GM21360 (cell line): Measurements from ENCODE around the gene SCN1A.
A peak's percentile ranks its signal among the peaks of the same experiment; 100 is the strongest.
"Not testable (repeated sequence)": the region's sequence is repeated elsewhere in the genome, so short reads cannot be mapped to it uniquely, and the experiment has no call there.

Source experiments
- ATAC-seq: cut with Tn5 transposase; IDR thresholded peaks from one replicate; pipeline ENCODE4 v1.9.1; 2021; ENCODE audit warnings: mild to moderate bottlenecking, moderate library complexity; ENCODE audit not compliant: unreplicated experiment

SCN1A gene

DNA sequence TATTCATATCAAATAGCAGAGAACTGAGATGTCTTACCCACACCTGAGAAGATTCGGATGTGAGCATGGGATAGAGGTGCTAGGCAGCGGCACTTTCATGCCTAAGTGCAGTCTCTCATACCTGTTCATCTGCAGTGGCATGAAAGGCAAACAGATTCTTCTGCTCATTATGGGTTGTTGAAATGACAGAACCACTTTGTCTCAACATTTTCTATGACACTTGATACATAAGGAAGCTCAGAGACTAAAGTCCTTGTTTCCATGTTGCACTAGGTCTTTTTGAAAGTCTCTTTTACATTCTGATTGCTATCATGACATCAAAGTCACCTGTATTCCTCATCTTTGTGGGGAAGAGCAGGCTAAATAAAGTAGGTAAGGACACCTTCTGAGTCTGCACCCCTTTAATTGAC is 8.0 kb upstream of the SCN1A start:
- no peak for ATAC-seq

DNA sequence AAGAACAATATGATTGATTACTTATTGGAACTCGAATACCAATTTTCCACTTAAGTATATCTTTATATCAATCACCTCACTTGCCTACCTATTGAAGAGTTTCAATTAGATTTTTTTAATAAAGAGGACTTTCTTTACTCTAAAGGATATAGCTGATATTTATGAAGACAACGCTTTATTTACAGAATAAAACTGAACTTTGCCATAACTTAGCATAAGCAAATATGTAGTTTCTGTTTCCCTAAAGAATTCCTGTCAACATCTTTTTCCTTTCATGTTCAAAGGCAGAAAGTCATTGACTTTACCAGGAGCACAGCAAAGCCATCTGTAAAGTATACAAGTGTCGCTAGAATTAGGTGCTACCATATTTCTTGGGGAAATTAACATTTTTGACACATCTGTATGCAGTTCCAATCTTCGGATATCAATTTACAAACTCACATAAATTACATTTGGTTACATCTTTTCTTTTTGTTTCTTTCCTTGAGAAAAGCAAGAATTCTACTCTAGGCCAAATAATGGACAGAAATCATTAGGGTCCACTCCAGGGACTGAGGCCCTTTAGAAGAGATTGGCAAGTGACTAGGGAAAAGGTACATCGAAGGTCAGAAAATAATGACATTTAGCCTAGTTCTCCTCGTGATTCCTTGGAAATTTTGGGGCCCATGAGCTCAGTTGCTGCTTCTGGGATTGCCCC is 7.5 kb upstream of the SCN1A start:
- no peak for ATAC-seq

DNA sequence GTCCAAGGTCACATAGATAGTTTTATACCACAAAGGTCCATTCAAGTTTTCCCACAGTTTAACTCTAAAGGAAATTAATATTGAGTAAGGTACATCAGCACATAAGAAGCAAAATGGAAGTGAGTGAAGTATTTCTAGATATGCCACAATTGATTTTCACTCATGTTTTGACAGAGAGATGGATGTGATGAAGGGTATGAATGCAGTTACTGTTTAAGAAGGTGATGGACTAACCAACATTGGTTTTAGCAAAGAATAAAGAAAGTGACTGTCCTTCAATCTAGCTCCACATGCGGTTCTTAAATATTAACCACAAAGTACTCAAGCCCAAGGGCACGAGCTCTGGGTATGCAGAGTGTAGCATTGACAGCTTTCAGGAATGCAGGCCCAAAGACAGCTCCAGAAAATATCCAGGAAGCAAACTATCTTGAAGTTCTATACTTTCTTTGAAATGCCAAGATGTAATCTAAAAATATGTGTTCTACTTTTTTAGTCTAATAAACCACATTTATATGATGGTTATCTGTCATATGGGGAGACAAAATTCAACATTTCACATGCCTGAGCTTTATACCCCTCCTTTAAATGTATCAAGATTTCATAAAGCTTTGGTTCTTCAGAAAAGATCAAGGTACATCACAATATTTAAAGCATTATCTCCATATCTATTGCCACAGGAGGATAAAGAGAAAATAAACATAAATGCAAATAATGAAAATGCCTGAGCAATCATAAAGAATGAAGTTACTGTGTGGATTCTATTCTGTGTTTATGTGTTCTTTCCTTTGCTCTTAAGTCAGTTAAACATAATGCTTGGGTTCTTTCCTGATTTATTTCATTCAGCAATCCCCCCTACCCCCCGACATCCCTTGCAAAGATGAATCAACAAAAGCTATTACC is 6.7 kb upstream of the SCN1A start:
- no peak for ATAC-seq

DNA sequence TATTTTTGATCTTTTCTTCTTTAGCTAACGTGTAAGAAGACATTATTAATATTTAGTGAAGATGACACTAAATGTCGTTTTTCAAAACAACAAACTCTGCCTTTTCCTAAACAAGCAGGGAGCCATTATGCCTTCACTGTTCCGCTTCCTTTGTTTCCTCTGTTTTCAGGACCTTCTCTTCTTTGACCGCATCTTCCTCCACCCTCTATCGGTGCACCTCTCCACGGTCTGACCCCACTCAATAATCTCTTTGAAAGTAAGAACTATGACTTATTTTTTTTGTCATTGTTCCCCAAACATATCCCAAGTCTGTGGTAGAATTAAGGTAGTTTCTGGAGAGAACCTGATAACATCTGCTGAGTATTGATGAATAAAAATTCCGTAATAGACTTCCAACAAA is 5.8 kb upstream of the SCN1A start:
- ATAC-seq = no peak

DNA sequence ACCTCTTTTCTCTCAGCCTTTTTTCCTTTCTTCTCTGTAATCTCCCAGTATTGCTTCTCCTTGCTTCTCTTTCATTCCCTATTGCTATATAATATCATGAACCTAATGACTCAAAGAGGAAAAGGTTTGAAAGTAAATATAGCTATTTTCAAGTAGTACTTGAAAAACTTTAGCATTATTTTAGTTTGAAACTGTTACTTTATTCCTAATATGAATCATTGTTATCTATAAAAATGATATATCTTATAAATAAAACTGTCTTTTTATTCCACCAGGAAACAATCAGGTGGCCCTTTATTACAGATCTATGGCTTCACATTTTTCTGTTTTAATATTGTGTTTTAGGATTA is 311 bp upstream of the SCN1A start:
- no peak for ATAC-seq

DNA sequence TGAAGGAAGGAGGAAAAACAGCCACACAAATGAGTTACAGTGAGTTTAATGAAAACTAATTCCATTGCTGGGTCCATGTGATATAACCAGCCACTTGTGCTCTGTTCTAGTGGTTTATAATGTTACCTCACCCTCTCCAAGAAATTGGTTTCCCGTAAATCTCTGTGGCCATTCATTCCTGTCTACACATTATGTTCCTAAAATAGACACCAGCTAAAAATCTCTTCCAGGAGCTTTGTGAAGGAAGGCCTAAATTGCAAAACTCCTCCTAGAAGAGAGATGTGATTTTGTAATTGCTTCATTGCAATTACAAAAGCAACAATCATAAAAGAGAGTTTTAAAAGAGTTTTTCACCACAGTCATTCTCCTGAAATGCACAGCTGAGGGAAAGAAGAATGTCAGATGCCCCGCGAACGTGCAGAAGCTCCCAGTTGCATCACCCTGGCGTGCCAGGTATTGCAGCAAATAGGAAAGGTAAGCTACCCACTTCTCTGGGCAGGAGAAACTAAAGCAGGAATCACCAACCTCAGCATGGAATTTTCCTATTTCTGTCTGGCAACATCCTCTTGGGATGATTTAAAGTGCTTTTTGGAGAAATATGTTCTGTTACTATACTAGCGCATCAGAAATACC is 1.7 kb downstream of the SCN1A start:
- ATAC-seq = no peak

DNA sequence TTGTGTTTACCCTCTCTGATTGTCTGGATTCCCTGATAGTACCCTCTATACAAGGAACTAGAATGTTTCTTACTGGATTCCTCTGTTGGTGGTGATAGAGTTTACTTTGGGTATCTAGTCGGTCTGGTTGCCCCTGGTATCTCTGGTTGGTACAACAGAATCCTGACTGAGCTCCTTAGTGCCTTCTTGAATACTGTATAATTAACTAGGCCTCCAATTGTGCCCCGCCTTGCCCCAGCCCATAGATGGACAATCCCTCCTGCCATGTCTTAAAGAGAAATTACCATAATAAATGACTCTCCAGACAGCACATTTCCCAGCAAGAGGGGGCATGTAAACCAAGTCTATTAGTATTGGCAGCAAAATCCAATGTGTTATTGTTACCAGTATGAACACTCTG is 2.3 kb downstream of the SCN1A start:
- no peak for ATAC-seq

DNA sequence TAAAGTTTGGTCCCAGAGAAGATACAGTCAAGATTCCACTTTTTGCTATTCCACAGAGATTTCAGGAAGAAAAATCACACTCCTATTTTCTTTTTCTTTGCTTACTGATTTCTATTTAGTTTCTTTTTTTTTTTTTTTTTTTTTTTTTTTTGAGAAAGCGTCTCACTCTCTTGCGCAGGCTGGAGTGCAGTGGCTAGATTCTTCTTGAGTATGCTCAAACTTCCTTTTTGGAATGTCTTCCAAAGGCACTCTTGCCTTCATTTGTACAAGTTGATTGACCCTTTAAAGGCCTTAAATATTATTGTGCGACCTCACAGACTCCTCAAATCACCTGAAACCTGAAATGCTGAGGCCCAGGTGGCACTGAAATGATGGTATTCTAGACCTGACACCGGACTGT is 9.6 kb downstream of the SCN1A start:
- no peak for ATAC-seq

DNA sequence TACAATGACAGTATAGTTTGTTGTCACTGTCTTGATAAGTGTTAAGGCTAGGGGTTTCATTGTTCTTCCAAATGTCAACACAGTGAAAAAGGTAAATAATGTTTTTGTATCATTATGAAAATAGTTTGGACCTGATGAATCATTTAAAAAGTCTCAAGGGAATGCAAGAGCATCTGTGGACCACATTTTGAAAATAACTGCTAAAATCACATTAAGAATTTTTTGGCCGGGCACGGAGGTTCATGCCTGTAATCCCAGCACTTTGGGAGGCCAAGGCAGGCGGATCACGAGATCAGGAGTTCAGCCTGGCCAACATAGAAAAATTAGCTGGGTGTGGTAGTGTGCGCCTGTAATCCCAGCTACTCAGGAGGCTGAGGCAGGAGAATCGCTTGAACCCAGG is 10.3 kb downstream of the SCN1A start:
- ATAC-seq = no peak

DNA sequence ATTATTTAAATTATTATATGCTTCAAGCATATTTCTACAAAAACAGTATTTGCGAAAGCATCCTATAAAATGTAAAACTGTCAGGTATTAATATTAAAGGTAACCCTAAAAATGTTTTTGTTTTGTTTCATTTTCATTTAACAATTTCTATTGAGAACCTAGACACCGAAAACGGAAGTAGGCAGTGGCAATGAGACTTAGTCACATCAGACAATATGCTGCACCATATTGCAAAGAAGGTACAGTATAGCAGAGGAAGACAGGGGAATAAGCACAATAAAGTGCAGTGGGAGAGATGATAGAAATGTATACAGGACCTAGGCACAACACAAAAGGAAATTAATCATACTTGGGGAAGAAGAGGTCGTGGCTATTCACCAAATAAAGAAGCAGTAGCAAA is 12.2 kb downstream of the SCN1A start:
- ATAC-seq = no peak

DNA sequence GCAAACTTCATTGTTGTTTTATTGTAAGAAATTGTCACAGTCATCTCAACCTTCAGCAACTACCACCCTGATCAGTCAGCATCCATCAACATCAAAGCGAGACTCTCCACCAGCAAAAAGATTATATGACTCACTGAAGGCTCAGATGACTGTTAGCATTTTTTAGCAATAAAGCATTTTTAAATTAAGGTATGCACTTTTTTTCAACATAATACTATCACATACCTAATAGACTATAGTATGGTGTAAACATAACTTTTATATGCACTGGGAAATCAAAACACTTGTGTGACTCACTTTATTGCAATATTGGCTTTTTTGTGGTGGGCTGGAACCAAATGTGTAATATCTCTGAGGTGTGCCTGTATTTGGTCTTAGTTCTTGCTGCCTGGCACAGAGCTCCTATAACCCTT is 15.6 kb downstream of the SCN1A start:
- no peak for ATAC-seq

DNA sequence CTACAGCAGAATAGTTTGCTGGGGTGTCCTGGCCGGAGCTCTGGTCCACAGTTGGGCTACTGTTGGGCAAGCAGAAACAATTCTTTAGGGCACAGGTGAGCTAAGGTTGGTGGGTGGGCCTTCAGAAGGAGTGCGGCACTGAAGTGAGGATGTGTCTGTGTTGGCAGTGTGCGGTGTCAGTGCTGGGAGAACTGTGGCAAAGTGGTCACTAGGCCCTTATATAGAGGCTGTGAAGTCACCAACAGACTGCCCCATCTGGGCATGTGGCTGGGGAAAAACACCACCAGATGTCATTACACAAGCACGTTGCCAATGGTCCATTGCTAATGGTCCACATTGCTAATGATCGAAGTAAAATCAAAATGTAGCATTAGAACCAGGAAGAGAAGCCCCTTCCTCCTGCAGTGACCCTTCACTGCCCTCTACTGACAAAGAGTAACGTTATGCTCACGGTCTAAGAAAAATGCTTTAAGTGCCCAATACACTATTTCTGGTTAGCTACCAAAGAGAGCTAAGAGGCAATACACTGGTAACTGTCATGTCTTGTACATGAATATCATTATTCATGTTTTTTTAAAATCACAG is 21.3 kb downstream of the SCN1A start:
- ATAC-seq = peak; percentile 57

DNA sequence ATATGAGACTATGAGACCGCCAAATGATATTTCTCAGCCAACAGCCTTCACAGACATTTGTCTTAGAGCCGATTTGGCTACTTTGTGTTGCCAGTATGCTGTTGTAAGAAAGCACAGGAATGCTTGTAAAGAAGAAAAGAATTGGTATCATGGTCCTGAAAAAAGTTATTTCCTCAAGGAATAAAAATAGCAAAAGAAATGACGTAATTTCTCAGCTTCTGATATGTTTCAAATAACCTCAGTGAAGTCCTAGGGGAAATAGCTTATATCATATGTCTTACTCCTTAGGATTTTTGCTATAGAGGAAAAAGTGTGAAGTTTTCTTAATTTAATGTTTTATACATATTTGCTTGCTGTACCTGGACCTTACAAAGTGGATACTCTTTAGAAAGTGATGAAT is 23.0 kb downstream of the SCN1A start:
- ATAC-seq = no peak

DNA sequence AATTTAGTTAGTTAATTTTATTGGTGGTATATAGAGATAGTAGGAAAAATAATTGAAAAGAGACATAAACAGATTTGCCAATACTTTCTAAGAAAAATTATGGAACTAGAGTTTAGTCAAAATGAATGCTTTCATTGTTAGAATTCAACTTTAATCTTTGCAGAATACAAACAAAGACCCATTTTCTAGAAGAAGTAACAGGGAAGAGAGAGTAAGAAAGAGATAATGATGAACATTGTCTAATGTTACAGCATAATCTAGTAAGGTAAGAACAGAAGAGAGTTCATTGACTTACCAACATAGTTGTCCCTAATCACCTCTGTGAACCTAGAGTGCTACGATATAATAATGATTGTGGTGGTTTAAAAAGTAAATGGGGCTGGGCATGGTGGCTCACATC is 23.7 kb downstream of the SCN1A start:
- no peak for ATAC-seq

DNA sequence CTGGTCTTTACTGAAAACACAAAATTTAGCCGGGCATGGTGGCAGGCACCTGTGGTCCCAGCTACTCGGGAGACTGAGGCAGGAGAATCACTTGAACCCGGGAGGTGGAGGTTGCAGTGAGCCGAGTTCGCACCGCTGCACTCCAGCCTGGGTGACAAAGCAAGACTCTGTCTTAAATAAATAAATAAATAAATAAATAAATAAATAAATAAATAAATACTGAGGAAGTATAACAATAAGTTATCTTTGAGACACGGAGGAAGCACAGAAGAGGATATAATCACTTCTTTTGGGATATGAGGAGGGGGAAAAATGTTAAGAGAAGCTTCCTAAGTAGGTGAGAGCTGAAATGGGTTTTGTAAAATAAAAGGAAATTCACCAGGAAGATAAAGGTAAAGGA is 24.5 kb downstream of the SCN1A start:
- ATAC-seq = not testable (repeated sequence)

DNA sequence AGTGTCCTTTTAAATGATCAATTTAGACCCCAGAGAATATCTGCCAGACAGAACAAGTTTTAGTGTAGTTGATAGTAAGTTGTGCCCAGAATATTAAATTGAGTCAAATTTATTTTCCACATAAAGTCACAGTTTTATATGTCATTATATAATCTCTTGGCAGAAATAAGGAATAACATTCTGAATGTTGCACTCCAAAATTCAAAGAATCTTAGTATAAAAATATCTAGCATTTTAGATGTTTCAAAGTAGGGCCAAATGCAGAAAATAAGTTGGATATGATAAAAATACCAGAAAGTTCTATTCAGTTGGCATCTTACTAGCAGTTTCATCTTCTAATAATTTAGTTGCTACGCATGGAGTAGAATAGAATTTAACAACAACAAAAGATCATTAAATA is 33.5 kb downstream of the SCN1A start:
- no peak for ATAC-seq

DNA sequence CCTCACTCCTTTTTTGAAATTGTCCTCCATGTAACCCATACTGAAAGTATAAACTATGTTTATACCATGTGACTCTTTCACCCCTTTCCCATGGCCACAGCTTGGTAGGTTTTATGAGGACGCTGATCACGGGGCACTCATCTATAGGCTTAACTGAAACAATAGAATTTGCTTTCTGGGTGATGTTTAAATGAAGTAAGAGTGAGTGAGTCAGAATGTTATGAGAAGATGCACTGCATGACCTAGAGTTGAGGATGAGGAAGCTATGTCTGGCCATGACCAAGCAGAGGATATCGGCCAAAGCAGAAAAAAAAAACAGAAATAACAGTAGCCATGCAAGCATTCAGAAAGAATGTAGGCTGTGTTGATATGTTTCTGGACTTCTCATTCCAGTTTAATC is 34.9 kb downstream of the SCN1A start:
- ATAC-seq = no peak

DNA sequence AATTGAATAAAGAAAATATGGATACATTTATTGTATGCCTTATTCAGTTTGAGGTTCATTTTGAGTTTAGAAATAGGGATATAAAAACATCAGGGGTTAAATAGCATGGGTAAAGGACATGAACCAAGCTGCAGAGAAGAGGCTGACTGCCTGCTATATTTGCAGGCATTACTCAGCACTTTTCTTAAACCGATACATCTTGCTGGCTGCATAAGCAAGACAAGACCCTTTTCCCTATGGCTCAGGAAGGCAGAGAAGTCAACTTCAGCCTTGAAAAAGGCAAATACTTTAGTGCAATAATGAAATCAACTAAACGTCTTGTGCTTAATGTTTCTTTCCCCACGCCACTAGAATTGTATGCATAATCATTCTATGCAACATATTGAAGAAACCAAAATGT is 36.4 kb downstream of the SCN1A start:
- ATAC-seq = no peak

DNA sequence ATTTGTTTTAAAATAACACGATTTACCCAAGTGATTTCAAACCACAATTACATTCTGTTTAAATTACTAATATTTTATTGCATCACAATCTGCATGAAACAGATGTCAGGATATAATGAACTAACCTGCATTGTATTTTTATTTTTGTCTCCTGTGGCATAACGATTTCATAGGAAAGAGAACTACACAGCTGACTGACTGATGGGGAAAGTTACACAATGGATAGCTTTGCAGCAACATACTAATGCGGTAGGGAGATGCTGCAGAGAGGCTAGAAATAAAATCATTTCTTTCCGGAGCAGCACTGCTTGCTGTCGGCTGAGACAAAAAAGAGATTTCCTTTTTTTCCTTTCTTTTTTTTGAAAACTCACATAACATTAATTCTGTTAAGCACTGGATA is 36.9 kb downstream of the SCN1A start:
- ATAC-seq = no peak

DNA sequence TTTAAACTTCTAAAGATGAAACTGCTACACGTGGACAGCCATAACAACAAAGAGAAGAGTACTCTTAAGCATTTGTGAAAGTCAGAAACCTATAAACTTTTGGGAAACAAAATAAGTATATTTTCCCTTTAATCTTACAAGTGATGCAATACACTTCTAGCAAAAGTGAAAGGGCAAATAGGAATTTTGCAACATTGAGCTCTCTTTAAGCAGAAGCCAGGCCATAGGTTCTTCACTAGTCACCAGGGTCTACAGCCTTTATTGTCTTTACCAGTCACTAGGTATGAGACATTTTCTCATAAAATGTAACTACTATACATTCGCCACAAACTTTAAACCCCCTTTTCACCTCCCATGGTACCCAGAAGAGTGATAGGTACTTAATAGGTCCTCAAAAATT is 37.5 kb downstream of the SCN1A start:
- no peak for ATAC-seq

DNA sequence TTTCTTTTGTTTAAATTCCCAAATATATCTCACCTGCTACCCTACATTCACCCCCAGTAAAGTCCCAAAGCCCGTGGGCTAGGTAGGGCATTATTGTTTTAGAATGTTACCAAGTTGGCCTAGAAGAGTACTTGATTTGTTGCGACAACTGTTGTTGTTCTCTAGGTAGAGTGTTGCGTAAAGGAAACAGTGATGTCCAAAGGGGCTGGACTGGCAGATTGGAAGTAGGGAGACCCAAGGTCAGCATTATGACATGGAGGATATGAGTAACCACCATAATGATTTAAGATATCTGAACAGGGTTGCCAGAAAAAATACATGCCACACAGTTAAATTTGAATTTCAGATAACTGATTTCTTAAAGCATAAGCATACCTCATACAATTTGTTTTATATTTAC is 39.2 kb downstream of the SCN1A start:
- ATAC-seq = no peak

DNA sequence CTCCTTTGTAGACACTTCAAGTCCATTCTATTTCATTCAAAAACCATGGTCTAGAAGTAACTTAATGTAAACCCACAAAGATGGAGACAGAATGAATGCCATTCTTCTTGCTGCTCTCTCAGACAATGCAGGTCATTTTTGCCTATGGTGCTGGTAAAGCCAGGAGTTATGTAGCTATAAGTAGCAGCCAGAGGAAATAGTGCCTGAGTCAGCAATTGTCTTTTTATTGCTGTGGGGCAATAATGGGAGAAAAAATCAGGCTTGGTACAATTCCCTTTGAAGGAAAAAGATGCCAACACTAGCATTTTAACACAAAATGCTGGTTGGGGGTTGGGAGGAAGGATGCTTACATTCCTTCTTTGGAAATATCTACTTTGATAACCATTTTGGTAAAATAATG is 43.5 kb downstream of the SCN1A start:
- ATAC-seq = no peak
